GM12878 (cell line): ENCODE results near the gene EPB41L4A. TPM values are rescaled to one million over a fixed set of nuclear protein-coding genes. Genes with fewer than 3 reads are reported as not detected.

ENCODE experiments used
- ATAC-seq: fragments of 200-7000 bp; cut with Tn5 transposase; 3 replicates; pipeline ENCODE4 v1.9.1; 2020; ENCODE audit warnings: mild to moderate bottlenecking, moderate library complexity
- BruUV-seq: library from RNA; stranded (reverse); fragments of 400-500 nt; replicated peaks from 2 replicates; lab custom pipeline; 2021; lab: Mats Ljungman, UMichigan
- CTCF ChIA-PET: fragments of 300-600 bp; sonication (Branson Sonifier 250); formaldehyde crosslinking; extraction: SDS; loops from one replicate; lab custom pipeline; 2021; ENCODE audit warnings: inconsistent platforms; lab: Yijun Ruan, JAX
- POLR2A ChIA-PET: fragments of 350-600 bp; formaldehyde crosslinking; extraction: SDS; loops from one replicate; lab custom pipeline; 2021; ENCODE audit warnings: inconsistent platforms; lab: Charles Lee
- RAD21 ChIA-PET: fragments of 300-600 bp; sonication (Branson Sonifier 250); formaldehyde crosslinking; loops from one replicate; lab custom pipeline; 2023; ENCODE audit warnings: antibody characterized with exemption; ENCODE audit not compliant: unreplicated experiment; lab: Charles Lee
- SMC1A ChIA-PET: fragments of 300-600 bp; sonication (Branson Sonifier 250); formaldehyde crosslinking; loops from one replicate; lab custom pipeline; 2023; ENCODE audit not compliant: unreplicated experiment, uncharacterized antibody; lab: Charles Lee
- DNase-seq: peaks from one replicate; pipeline ENCODE4 v3.0.0-alpha.2; 2011; ENCODE audit warnings: low read depth, low spot score
- FAIRE-seq: peaks from 3 replicates; lab custom pipeline; 2011; peaks lifted over from hg19 to GRCh38; lab: Jason Lieb, UNC
- H2AFZ ChIP-seq: 2 replicates; pipeline ENCODE4 v1.6.0; 2011; ENCODE audit warnings: low read depth, low read length, control low read depth; ENCODE audit not compliant: control insufficient read depth
- H3K27ac ChIP-seq: 2 replicates; pipeline ENCODE4 v1.5.1; 2011; ENCODE audit warnings: control low read depth; ENCODE audit not compliant: control insufficient read depth, insufficient read depth
- H3K27me3 ChIP-seq, 2 experiments: replicated peaks in 1 of 2; 2 replicates each; pipeline versions ENCODE4 v1.6.0 to v1.6.1; 2011; ENCODE audit warnings: low read length in 1 of 2; ENCODE audit not compliant: control insufficient read depth in 2 of 2, insufficient read depth in 2 of 2
- H3K36me3 ChIP-seq, 2 experiments: 2 replicates each; pipeline ENCODE4 v1.5.1; 2011; ENCODE audit warnings: low read length in 1 of 2; ENCODE audit not compliant: control insufficient read depth in 2 of 2, insufficient read depth in 2 of 2
- H3K4me1 ChIP-seq: 2 replicates; pipeline ENCODE4 v1.6.1; 2011; ENCODE audit warnings: mild to moderate bottlenecking, low read length, moderate library complexity, mixed read lengths; ENCODE audit not compliant: control insufficient read depth, insufficient read depth
- H3K4me2 ChIP-seq: 2 replicates; pipeline ENCODE4 v1.6.0; 2011; ENCODE audit warnings: control low read depth; ENCODE audit not compliant: control insufficient read depth, insufficient read depth
- H3K4me3 ChIP-seq: fragments of 200-600 bp; sonication (generic); 2 replicates; pipeline ENCODE4 v1.5.1; 2016
- H3K79me2 ChIP-seq: 2 replicates; pipeline ENCODE4 v1.6.0; 2011; ENCODE audit warnings: low read length; ENCODE audit not compliant: control insufficient read depth, insufficient read depth
- H3K9ac ChIP-seq: 2 replicates; pipeline ENCODE4 v1.8.0; 2011; ENCODE audit warnings: low read length, control low read depth, mixed read lengths; ENCODE audit not compliant: control insufficient read depth, insufficient read depth
- H3K9me3 ChIP-seq: replicated peaks from 3 replicates; pipeline ENCODE4 v1.5.1; 2011; ENCODE audit warnings: mild to moderate bottlenecking, low read length; ENCODE audit not compliant: control insufficient read depth, insufficient read depth
- H4K20me1 ChIP-seq: 2 replicates; pipeline ENCODE4 v1.6.0; 2011; ENCODE audit not compliant: control insufficient read depth, insufficient read depth
- FOXM1 ChIP-seq: IDR thresholded peaks from 2 replicates; pipeline ENCODE4 v1.6.1; 2012; ENCODE audit warnings: low read depth, mild to moderate bottlenecking, inconsistent platforms, low read length, moderate library complexity
- MEF2A ChIP-seq: IDR thresholded peaks from 2 replicates; pipeline ENCODE4 v1.6.1; 2011; ENCODE audit warnings: low read depth, mild to moderate bottlenecking, low read length, moderate library complexity; ENCODE audit not compliant: insufficient read depth
- MXI1 ChIP-seq: fragments of 150-350 bp; IDR thresholded peaks from 2 replicates; pipeline ENCODE4 v1.6.1; 2011; ENCODE audit warnings: low read depth, mild to moderate bottlenecking, inconsistent platforms, low read length, improper control_type of control experiment
- MYC ChIP-seq: IDR thresholded peaks from 2 replicates; pipeline ENCODE4 v1.6.1; 2011; ENCODE audit warnings: mild to moderate bottlenecking, low read length, moderate library complexity, inconsistent platforms; ENCODE audit not compliant: insufficient read depth, insufficient replicate concordance, insufficient read length, severe bottlenecking
- POLR2A ChIP-seq: IDR thresholded peaks from 2 replicates; pipeline ENCODE4 v1.6.1; 2011; ENCODE audit warnings: low read depth, mild to moderate bottlenecking, low read length
- POU2F2 ChIP-seq: IDR thresholded peaks from 3 replicates; pipeline ENCODE4 v1.6.1; 2011; ENCODE audit warnings: low read depth, mild to moderate bottlenecking, low read length, borderline replicate concordance
- RAD51 ChIP-seq: fragments of 450-650 bp; IDR thresholded peaks from 2 replicates; pipeline ENCODE4 v1.6.1; 2016; ENCODE audit warnings: moderate library complexity, mild to moderate bottlenecking, inconsistent platforms
- SP1 ChIP-seq: IDR thresholded peaks from one replicate; pipeline ENCODE4 v1.6.1; 2011; ENCODE audit warnings: low read depth, low read length
- ZSCAN29 ChIP-seq: fragments of 450-650 bp; IDR thresholded peaks from 2 replicates; pipeline ENCODE4 v1.6.1; 2017; ENCODE audit warnings: mild to moderate bottlenecking, moderate library complexity
- WGBS: methylation state at CpG from one replicate; pipeline ENCODE4 v1.1.6; 2016; ENCODE audit warnings: low lambda C conversion rate; ENCODE audit not compliant: insufficient replicate concordance, insufficient coverage; ENCODE audit errors: missing lambda C conversion rate; 5-methylcytosine and 5-hydroxymethylcytosine counted together
- in situ Hi-C: fragments of 300-500 bp; cut with MboI; formaldehyde crosslinking; loops from 9 replicates; pipeline ENCODE4 v1.14.3; 2018; ENCODE audit warnings: mixed read lengths
- intact Hi-C: fragments of 100-400 bp; cut with micrococcal nuclease; formaldehyde crosslinking; loops from one replicate; pipeline ENCODE4 v1.14.2; 2022; ENCODE audit not compliant: unreplicated experiment
- polyA plus RNA-seq, 11 experiments: library from polyadenylated mRNA; depleted of rRNA in 4 of 11; unstranded in 6 of 11; stranded (reverse) in 5 of 11; fragments of >200 nt; fragmentation: Nextera tagmentation in 4 of 11; fragmentation: Illumina TruSeq in 1 of 11; extraction: Ambion mirVana in 4 of 11; extraction: Trizol in 1 of 11; gene quantifications; 1 replicate in 1 of 11; 2 replicates in 10 of 11; pipeline versions ENCODE4 v1.2.1 to v1.2.3, GENCODE V29; 2011 to 2016; ENCODE audit warnings: inconsistent platforms in 2 of 11, missing spikeins in 2 of 11, low read depth in 1 of 11
- total RNA-seq, 4 experiments: library from RNA; depleted of rRNA in 3 of 4; stranded (reverse); fragments of >200 nt in 3 of 4; fragmentation: Illumina TruSeq in 1 of 4; extraction: Trizol in 1 of 4; gene quantifications; 2 replicates each; pipeline versions ENCODE4 v1.2.1 to v1.2.3, GENCODE V29; 2013 to 2021
- TF ChIP-seq, protein P1 (sequence below): fragments of 450-650 bp; IDR thresholded peaks from 2 replicates; pipeline ENCODE4 v1.6.1; 2017; ENCODE audit warnings: mild to moderate bottlenecking

The EPB41L4A gene
- total and polyA plus RNA-seq, 10 of the 15 experiments (the other 5 are each of a cell fraction or from before 2014, with no cell fraction given), result 0.10 to 0.67 (median 0.30) TPM

GRCh38 chr5:112308608-112309007, 110.5 kb downstream of the EPB41L4A start (continued):
- TF ChIP-seq ZSCAN29, result no peak
- TF ChIP-seq SP1, result no peak
- no peak for TF ChIP-seq MXI1
- no peak for TF ChIP-seq MYC
- TF ChIP-seq POLR2A, result no peak
- TF ChIP-seq RAD51, result no peak
- TF ChIP-seq FOXM1, result no peak
- TF ChIP-seq, protein P1, sequence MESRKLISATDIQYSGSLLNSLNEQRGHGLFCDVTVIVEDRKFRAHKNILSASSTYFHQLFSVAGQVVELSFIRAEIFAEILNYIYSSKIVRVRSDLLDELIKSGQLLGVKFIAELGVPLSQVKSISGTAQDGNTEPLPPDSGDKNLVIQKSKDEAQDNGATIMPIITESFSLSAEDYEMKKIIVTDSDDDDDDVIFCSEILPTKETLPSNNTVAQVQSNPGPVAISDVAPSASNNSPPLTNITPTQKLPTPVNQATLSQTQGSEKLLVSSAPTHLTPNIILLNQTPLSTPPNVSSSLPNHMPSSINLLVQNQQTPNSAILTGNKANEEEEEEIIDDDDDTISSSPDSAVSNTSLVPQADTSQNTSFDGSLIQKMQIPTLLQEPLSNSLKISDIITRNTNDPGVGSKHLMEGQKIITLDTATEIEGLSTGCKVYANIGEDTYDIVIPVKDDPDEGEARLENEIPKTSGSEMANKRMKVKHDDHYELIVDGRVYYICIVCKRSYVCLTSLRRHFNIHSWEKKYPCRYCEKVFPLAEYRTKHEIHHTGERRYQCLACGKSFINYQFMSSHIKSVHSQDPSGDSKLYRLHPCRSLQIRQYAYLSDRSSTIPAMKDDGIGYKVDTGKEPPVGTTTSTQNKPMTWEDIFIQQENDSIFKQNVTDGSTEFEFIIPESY, result no peak

- H3K27ac ChIP-seq, result no peak overlapping the region
- no peak for TF ChIP-seq POU2F2
- TF ChIP-seq MEF2A, result no peak
- ChIA-PET POLR2A (interaction anchor here (0.6 kb wide), 1 partner anchor 104 kb away, joined by 4 read pairs; no protein-coding TSS in a partner anchor), SMC1A (interaction anchor here (1.1 to 1.4 kb wide), 2 partner anchors 59 to 123 kb away, joined by 3 read pairs; no protein-coding TSS in a partner anchor), CTCF (no interaction called here), RAD21 (no interaction called here)
- no peaks in the 10 kb centered on the region for H3K27me3 ChIP-seq
- DNase-seq (no peak), FAIRE-seq (no peak), ATAC-seq (no peak)
- no peak overlapping the region for H3K4me2 ChIP-seq
- no peaks in the 10 kb centered on the region for H3K4me1 ChIP-seq
- H3K9ac ChIP-seq, result no peak overlapping the region
- H3K36me3 ChIP-seq, result no peaks in the 10 kb centered on the region
- intact Hi-C loops (no loop called here), in situ Hi-C loops (no loop called here)
- WGBS, result 0% methylated on average over 2 of the region's 2 CpGs
- no peak overlapping the region for H2AFZ ChIP-seq
- BruUV-seq, result no TSS peak
- no peaks in the 10 kb centered on the region for H3K79me2 ChIP-seq
- H4K20me1 ChIP-seq, result no peaks in the 10 kb centered on the region
- no peak overlapping the region for H3K4me3 ChIP-seq
- H3K9me3 ChIP-seq, result no peaks in the 10 kb centered on the region
Measured at GRCh38 chr5:112306956-112307355, 112.1 kb downstream of the EPB41L4A start.
